ENCODE results near the gene BCL2L2.
"Not testable (repeated sequence)": the region's sequence is repeated elsewhere in the genome, so short reads cannot be mapped to it uniquely, and the experiment has no call there.

The BCL2L2 gene

GRCh38 chr14:23324455-23324846, 17.8 kb downstream of the BCL2L2 start:
- no peak for DNase-seq (ENCODE audit: low spot score)

- DNase-seq (ENCODE audit: low spot score): no peak
Observed at GRCh38 chr14:23324993-23325392, 18.4 kb downstream of the BCL2L2 start.

DNA sequence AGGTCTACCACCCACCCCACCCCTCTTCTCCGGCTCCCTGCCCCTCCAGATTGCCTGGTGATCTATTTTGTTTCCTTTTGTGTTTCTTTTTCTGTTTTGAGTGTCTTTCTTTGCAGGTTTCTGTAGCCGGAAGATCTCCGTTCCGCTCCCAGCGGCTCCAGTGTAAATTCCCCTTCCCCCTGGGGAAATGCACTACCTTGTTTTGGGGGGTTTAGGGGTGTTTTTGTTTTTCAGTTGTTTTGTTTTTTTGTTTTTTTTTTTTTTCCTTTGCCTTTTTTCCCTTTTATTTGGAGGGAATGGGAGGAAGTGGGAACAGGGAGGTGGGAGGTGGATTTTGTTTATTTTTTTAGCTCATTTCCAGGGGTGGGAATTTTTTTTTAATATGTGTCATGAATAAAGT, 19.1 kb downstream of the BCL2L2 start:
- not testable (repeated sequence) for DNase-seq (ENCODE audit: low spot score)

DNA sequence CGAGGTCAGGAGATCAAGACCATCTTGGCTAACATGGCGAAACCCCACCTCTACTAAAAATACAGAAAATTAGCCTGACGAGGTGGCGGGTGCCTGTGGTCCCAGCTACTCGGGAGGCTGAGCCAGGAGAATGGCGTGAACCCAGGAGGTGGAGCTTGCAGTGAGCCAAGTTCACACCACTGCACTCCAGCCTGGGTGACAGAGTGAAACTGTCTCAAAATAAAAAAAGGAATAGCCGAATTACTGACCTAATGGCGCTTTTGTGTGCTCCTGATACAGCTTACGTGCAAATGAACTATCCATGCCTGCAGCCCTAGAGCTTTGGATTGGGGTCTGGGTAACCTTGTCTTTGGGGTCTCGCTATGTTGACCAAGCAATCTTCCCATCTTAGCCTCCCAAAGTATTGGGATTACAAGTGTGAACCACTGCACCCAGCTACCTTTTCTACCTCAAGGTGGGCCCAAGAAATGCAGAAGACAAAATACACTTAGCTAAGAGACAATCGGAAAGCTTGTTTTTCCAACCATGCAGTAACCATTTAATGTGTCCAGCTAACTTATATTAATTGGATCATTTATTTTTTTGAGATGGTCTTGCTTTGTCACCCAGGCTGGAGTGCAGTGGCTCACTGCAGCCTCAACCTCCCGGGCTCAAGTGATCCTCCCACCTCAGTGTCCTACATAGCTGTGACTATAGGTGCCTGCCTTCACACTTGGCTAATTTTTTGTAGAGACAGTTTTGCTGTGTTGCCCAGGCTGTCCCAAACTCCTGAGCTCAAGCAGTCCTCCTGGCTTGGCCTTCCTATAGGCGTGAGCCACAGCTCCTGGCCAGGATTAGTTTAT, 20.1 kb downstream of the BCL2L2 start:
- no peak for DNase-seq (ENCODE audit: low spot score)

GRCh38 chr14:23327947-23328744, 21.5 kb downstream of the BCL2L2 start:
- DNase-seq (ENCODE audit: low spot score): peak; percentile 74

GRCh38 chr14:23335623-23336022, 29.0 kb downstream of the BCL2L2 start:
- DNase-seq (ENCODE audit: low spot score): no peak

DNA sequence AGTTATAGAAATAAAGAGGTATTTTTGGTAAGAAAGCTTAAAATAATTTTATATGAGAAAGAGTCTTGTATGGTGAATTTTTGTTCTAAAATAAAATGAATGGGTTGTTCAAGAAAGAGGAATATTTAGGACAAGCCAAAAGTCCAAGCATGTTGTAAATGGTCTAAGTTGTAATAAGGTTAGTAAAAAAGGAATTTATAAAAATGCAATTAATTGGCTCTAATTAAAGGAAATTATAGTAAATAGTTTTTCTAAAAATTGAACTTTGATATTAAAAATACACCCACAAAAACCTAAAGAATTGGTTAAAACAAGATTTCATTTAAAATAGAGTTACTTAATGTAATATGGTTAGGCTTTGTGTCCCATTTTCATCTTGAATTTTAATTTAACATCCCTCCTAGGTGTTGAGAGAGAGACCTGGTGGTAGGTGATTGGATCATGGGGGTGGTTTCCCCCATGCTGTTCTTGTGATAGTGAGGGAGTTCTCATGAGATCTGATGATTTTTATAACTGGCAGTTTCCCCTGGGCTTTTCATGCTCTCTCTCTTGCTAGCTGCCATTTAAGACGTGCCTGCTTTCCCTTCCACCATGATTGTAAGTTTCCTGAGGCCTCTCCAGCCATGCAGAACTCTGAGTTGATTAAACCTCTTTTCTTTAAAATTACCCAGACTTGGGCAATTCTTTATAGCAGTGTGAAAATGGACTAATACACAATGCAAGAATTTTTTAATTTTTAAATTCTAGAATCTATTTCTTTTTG, 33.1 kb downstream of the BCL2L2 start:
- no peak for DNase-seq (ENCODE audit: low spot score)

DNA sequence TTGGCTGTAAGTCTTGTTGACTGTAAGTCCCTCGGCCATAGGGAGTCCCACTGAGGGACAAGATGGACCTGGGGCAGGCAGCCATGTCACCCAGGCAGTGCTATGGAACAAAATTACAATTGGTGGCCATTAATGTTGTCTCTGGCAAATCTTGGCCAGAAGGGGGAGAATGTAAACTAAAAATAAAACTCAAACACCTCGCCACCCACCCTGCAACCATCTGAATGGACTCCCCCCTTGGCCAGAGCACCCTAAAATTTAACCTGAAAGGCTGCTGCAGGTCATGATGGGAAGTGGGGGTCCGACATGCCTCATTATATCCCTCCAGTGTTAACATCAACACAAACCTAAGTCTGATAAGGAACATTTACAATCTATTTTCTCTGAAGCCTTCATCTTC, 37.8 kb downstream of the BCL2L2 start:
- no peak for DNase-seq (ENCODE audit: low spot score)

DNA sequence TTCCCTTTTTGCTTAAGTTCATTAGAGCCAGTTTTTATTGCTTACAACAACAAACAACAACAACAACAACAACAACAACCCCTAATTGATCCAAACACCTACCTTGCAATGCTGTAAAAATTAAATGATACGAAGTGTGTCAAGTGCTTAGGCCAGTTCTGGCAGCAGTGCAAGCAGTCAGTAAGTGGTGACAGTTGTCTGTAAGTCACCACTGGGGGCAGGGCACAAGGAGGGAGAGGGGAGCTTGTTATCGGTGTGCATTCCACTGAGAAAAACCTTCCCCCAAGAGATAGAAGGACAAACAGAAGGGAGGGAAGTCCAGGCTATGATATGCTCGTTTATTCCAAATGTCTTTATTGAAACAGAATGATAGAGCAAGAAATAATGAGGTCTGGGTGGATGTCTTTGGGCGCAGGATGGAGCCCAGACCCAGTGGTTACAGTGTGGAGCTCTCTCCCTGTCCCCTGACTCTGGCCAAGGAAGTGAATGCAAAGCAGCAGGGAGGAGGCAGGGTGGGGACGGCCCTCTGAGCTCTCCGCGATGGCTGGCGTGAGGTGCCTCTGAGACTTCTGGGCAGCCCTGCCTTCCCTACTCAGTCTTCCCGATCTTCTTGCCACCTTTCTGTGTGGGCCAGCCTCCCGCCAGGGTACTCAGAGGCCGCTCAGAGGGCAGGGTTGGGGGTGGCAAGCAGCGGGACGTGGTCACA, 39.5 kb downstream of the BCL2L2 start:
- DNase-seq (ENCODE audit: low spot score): no peak

DNA sequence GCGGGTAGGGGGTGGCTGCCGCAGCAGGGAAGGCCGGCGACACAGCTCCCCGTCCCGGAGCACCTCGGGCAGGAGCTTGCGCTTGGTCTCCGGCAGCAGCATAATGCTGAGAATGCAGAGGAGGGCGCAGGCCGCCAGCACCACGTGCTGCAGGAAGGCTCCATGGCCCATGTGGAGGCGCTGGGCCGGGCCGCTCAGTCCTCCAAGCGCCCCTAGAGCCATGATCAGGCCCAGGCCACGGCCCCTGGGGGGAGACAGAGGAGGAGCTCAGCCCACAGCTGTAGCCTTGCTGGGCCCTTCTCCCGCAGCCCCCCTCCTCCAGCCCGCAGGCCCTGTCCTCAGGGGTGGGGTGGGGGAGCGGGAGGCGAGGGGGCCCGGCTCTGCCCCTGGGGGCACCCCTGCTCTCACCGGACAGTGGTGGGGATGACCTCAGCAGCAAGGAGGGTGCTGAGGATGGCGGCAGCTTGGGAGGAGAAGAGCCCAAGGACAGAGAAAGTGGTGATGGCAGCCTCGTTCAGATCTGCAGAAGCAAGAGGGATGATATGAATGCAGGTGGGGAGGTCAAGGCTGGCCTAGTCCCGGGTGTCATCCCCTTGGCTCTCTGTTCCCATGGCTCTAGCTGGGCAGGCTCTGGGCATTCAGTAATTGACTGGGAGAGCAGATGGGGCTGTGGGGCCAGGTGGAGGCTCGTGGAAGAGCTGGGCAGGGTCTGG, 40.2 kb downstream of the BCL2L2 start:
- DNase-seq (ENCODE audit: low spot score): no peak

- DNase-seq (ENCODE audit: low spot score): no peak
Observed at GRCh38 chr14:23347406-23348296, 41.0 kb downstream of the BCL2L2 start.

DNA sequence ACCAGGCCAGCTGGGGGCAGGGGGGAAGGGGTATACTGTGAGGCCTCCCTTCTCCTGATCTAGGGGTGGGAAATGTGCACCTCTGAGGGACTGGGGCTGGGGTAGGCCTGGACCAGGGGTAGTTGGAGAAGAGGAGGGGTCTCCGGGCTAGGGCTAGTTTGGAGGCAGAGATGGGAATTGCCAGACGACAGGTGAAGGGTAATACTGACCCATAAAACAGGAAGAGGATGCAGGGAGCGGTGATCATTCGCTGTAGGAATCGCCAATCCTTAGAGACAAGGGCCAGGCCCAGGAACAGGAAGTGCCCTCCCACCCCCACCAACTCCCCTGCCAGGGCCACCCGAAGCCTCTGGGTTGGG, 41.6 kb downstream of the BCL2L2 start:
- no peak for DNase-seq (ENCODE audit: low spot score)

DNA sequence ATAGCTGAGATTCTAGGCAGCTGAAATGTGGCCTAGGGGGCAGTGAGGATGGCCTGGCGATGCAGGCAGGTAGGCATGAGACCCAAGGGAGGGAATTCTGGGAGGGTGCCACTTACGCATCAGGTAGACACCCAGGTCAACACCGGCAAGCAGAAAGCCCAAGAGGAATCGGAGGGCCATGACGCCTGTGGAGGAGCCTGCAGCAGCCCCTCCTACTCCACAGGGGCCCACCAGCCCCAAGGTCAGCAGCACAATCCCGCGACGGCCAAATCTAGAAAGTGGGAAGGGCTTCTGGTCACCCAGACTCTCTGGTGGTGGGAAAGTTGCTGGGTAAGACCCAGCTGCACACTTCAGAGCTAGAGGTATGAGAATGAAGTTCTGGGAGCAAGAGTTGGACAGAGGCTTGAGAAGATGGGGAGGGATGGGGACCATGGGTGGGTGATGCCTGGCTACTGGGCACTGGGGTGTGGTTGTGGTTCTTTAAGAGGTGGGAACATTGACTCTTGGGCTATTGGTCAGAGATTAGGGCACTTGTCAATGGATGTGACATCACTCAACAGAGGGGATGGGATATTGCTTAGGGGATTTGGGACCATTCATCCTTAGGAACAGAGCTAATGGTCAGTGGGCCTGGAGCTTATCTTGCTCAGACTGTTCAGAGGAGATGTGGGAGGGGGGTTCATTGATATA, 42.7 kb downstream of the BCL2L2 start:
- no peak for DNase-seq (ENCODE audit: low spot score)

DNA sequence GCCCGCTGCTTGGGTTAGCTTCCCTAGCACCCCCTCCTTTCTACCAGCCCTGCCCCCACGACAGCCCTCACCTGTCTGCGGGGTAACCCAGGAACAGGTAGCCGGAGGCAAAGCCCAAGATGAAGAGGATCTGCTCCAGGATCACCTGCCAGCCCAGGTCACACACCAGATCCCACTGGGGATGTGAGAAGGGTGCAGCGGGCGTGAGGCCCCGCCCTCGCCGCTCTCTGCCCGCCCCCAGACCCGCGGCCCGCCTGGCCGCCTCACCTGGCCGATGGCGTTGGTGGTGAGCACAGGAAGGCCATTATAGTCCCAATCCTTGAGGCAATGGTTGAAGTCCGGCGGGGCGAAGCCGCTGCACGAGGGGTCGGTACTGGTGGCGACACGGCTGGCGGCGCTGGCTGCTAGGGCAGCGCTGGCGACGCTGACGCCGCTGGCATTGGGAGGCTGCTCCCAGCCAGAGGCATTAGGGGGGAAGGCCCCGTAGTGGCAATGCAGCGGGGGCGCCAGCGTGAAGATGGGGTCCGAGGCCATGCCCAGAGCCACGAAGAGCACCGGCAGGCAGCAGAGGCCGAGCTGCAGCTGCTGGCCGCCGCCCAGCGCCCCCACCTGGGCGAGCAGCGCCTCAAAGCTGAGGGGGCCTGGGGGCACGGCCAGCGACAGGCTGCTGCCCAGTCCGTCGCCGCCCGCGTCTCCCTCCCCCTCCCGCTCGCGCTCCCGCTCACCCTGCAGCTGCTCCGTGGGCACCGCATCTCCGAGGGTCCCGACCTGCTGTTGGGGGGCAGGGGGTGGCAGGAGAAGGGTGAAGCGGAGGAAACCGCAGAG, 45.3 kb downstream of the BCL2L2 start:
- peak; percentile 49 for DNase-seq (ENCODE audit: low spot score)

GRCh38 chr14:23352506-23353432, 46.1 kb downstream of the BCL2L2 start, which contains the start of gene SLC22A17:
Gene SLC22A17, minus strand, starts transcription at chr14:23352887.
- peak; percentile 95 for DNase-seq (ENCODE audit: low spot score)

DNA sequence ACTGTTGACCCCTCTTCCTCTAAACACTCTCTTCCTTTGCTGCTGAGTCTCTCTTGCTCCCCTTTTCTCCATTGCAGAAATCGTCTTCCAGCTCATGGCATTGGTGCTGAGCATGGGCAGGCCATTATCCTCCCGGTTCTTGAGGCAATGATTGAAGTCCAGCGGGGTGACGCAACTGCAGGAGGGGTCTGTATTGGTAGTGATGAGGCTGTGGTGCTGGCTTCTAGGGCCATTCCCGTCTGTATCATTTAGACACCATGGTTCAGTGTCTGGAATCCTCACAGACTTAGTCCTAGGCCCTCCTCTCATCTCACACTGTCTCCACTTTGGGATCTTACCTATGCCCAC, 46.8 kb downstream of the BCL2L2 start:
- no peak for DNase-seq (ENCODE audit: low spot score)

DNA sequence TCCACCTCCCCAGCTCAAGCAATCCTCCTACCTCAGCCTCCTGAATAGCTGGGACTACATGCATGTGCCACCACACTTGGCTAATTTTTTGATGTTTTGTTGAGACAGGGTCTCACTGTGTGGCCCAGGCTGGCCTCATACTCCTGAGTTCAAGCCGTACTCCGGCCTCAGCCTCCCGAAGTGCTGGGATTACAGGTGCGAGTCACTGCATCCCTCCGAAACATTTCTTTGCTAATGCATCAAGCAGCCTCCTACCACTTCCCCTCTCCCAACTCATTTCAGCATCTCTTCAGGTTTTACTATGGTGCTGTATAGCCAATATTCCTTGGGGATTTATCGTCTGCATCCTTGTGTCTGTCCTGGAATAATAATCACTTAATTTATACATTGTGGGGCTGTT, 48.4 kb downstream of the BCL2L2 start:
- no peak for DNase-seq (ENCODE audit: low spot score)
